Measurements from ENCODE around the gene INPP5J. TPM values are rescaled to one million over a fixed set of nuclear protein-coding genes. Genes with fewer than 3 reads are reported as not detected.

The INPP5J gene
- total and polyA plus RNA-seq, 5 donors from 2014 or later, result 0.47 TPM; not detected in 4

GRCh38 chr22:31143537-31143936 lies 20.8 kb downstream of the INPP5J start:
- Mint-ChIP-seq H3K27me3 (no peaks in the 10 kb centered on the region), H3K4me1 (no peaks in the 10 kb centered on the region)
- no peak overlapping the region for H3K27ac ChIP-seq (ENCODE audit: insufficient read depth, low read length, poor library complexity, severe bottlenecking)

GRCh38 chr22:31144223-31144622 lies 21.5 kb downstream of the INPP5J start:
- Mint-ChIP-seq H3K9me3 (peaks cover 0 to 6% (median 2%) of the 10 kb centered on the region in 7 donors), H3K27me3 (peaks cover 3% of the 10 kb centered on the region), H3K4me1 (no peaks in the 10 kb centered on the region), H3K36me3 (no peaks in the 10 kb centered on the region), H3K4me3 (no peak overlapping the region), H3K27ac (no peak overlapping the region)
- no peak overlapping the region for H3K27ac ChIP-seq (ENCODE audit: insufficient read depth, low read length, poor library complexity, severe bottlenecking)
- DNase-seq (peak in 1 of 3 donors; percentile 16), ATAC-seq (ENCODE audit: low read depth in 2 of 2) (peak in 1 of 2 donors; percentile 57)
- peaks cover 5% of the 10 kb centered on the region for H3K27me3 ChIP-seq (ENCODE audit: control insufficient read depth, insufficient read depth, low read length)
- no peaks in the 10 kb centered on the region for H3K36me3 ChIP-seq (ENCODE audit: control insufficient read depth, insufficient read depth, low read length)
- no peak overlapping the region for H3K4me3 ChIP-seq (ENCODE audit: low read depth, low read length)
- H3K4me1 ChIP-seq (ENCODE audit: control insufficient read depth, insufficient read depth, low read length, poor library complexity, severe bottlenecking), result no peaks in the 10 kb centered on the region
- H3K9me3 ChIP-seq (ENCODE audit: control insufficient read depth in 2 of 2, low read length in 2 of 2), result peaks cover 0 to 5% of the 10 kb centered on the region in 2 experiments

More at GRCh38 chr22:31143537-31143936, 20.8 kb downstream of the INPP5J start:
- H3K36me3 Mint-ChIP-seq, result no peaks in the 10 kb centered on the region
- Histone ChIP-seq H3K4me3 (ENCODE audit: low read depth, low read length) (no peak overlapping the region), H3K36me3 (ENCODE audit: control insufficient read depth, insufficient read depth, low read length) (no peaks in the 10 kb centered on the region), H3K9me3 (ENCODE audit: control insufficient read depth in 2 of 2, low read length in 2 of 2) (peaks cover 0 to 5% of the 10 kb centered on the region in 2 experiments), H3K4me1 (ENCODE audit: control insufficient read depth, insufficient read depth, low read length, poor library complexity, severe bottlenecking) (no peaks in the 10 kb centered on the region), H3K27me3 (ENCODE audit: control insufficient read depth, insufficient read depth, low read length) (peaks cover 5% of the 10 kb centered on the region)
- ATAC-seq (ENCODE audit: low read depth in 2 of 2), result no peak
- peaks cover 0 to 6% (median 2%) of the 10 kb centered on the region in 7 donors for H3K9me3 Mint-ChIP-seq
- no peak overlapping the region for H3K4me3 Mint-ChIP-seq
- peak overlapping the region in 1 of 3 donors; percentile 6 for H3K27ac Mint-ChIP-seq
- DNase-seq, result no peak

- no peak for ATAC-seq (ENCODE audit: low read depth in 2 of 2)
- no peak overlapping the region for H3K27ac Mint-ChIP-seq
Measured at GRCh38 chr22:31148488-31148887, 25.7 kb downstream of the INPP5J start.

GRCh38 chr22:31148953-31149627 lies 26.3 kb downstream of the INPP5J start:
- H3K36me3 Mint-ChIP-seq, result no peaks in the 10 kb centered on the region
- H3K27me3 Mint-ChIP-seq, result peaks cover 22% of the 10 kb centered on the region
- no peak overlapping the region for H3K4me3 Mint-ChIP-seq
- H3K9me3 ChIP-seq (ENCODE audit: control insufficient read depth in 2 of 2, low read length in 2 of 2), result peaks cover 0 to 5% of the 10 kb centered on the region in 2 experiments
- H3K4me3 ChIP-seq (ENCODE audit: low read depth, low read length), result no peak overlapping the region
- no peak overlapping the region for H3K27ac ChIP-seq (ENCODE audit: insufficient read depth, low read length, poor library complexity, severe bottlenecking)
- H3K27ac Mint-ChIP-seq, result peak overlapping the region in 1 of 3 donors; percentile 33
- no peaks in the 10 kb centered on the region for H3K4me1 Mint-ChIP-seq
- no peaks in the 10 kb centered on the region for H3K4me1 ChIP-seq (ENCODE audit: control insufficient read depth, insufficient read depth, low read length, poor library complexity, severe bottlenecking)
- H3K27me3 ChIP-seq (ENCODE audit: control insufficient read depth, insufficient read depth, low read length), result peaks cover 5% of the 10 kb centered on the region
- H3K36me3 ChIP-seq (ENCODE audit: control insufficient read depth, insufficient read depth, low read length), result no peaks in the 10 kb centered on the region
- no peak for ATAC-seq (ENCODE audit: low read depth in 2 of 2)
- peak in 2 of 3 donors; percentile 12 to 40 for DNase-seq
- H3K9me3 Mint-ChIP-seq, result peaks cover 0 to 6% (median 2%) of the 10 kb centered on the region in 7 donors

More at GRCh38 chr22:31148488-31148887, 25.7 kb downstream of the INPP5J start:
- Mint-ChIP-seq H3K27me3 (peaks cover 22% of the 10 kb centered on the region), H3K4me3 (no peak overlapping the region), H3K9me3 (peaks cover 0 to 6% (median 2%) of the 10 kb centered on the region in 7 donors), H3K36me3 (no peaks in the 10 kb centered on the region), H3K4me1 (no peaks in the 10 kb centered on the region)
- peaks cover 5% of the 10 kb centered on the region for H3K27me3 ChIP-seq (ENCODE audit: control insufficient read depth, insufficient read depth, low read length)
- no peak for DNase-seq
- no peak overlapping the region for H3K4me3 ChIP-seq (ENCODE audit: low read depth, low read length)
- peaks cover 0 to 5% of the 10 kb centered on the region in 2 experiments for H3K9me3 ChIP-seq (ENCODE audit: control insufficient read depth in 2 of 2, low read length in 2 of 2)
- no peak overlapping the region for H3K27ac ChIP-seq (ENCODE audit: insufficient read depth, low read length, poor library complexity, severe bottlenecking)
- H3K4me1 ChIP-seq (ENCODE audit: control insufficient read depth, insufficient read depth, low read length, poor library complexity, severe bottlenecking), result no peaks in the 10 kb centered on the region
- H3K36me3 ChIP-seq (ENCODE audit: control insufficient read depth, insufficient read depth, low read length), result no peaks in the 10 kb centered on the region

GRCh38 chr22:31150615-31151014 lies 27.8 kb downstream of the INPP5J start:
- ATAC-seq (ENCODE audit: low read depth in 2 of 2), result no peak

GRCh38 chr22:31151872-31152271 lies 29.1 kb downstream of the INPP5J start:
- Histone ChIP-seq H3K4me3 (ENCODE audit: low read depth, low read length) (no peak overlapping the region), H3K27ac (ENCODE audit: insufficient read depth, low read length, poor library complexity, severe bottlenecking) (no peak overlapping the region), H3K9me3 (ENCODE audit: control insufficient read depth in 2 of 2, low read length in 2 of 2) (peaks cover 0 to 5% of the 10 kb centered on the region in 2 experiments), H3K27me3 (ENCODE audit: control insufficient read depth, insufficient read depth, low read length) (peaks cover 5% of the 10 kb centered on the region), H3K4me1 (ENCODE audit: control insufficient read depth, insufficient read depth, low read length, poor library complexity, severe bottlenecking) (no peaks in the 10 kb centered on the region), H3K36me3 (ENCODE audit: control insufficient read depth, insufficient read depth, low read length) (no peaks in the 10 kb centered on the region)
- Mint-ChIP-seq H3K4me3 (no peak overlapping the region), H3K36me3 (no peaks in the 10 kb centered on the region), H3K27me3 (peaks cover 29% of the 10 kb centered on the region), H3K4me1 (no peaks in the 10 kb centered on the region), H3K27ac (no peak overlapping the region), H3K9me3 (peaks cover 0 to 3% (median 0%) of the 10 kb centered on the region in 7 donors)
- ATAC-seq (ENCODE audit: low read depth in 2 of 2) (no peak), DNase-seq (no peak)

More at GRCh38 chr22:31150615-31151014, 27.8 kb downstream of the INPP5J start:
- H3K36me3 ChIP-seq (ENCODE audit: control insufficient read depth, insufficient read depth, low read length), result no peaks in the 10 kb centered on the region
- H3K27ac ChIP-seq (ENCODE audit: insufficient read depth, low read length, poor library complexity, severe bottlenecking), result no peak overlapping the region
- no peak overlapping the region for H3K4me3 Mint-ChIP-seq
- peaks cover 0 to 5% of the 10 kb centered on the region in 2 experiments for H3K9me3 ChIP-seq (ENCODE audit: control insufficient read depth in 2 of 2, low read length in 2 of 2)
- no peak for DNase-seq
- H3K4me1 Mint-ChIP-seq, result no peaks in the 10 kb centered on the region
- H3K9me3 Mint-ChIP-seq, result peaks cover 0 to 3% (median 0%) of the 10 kb centered on the region in 7 donors
- H3K27ac Mint-ChIP-seq, result no peak overlapping the region
- H3K4me3 ChIP-seq (ENCODE audit: low read depth, low read length), result no peak overlapping the region
- H3K27me3 Mint-ChIP-seq, result peaks cover 24% of the 10 kb centered on the region
- no peaks in the 10 kb centered on the region for H3K4me1 ChIP-seq (ENCODE audit: control insufficient read depth, insufficient read depth, low read length, poor library complexity, severe bottlenecking)
- H3K27me3 ChIP-seq (ENCODE audit: control insufficient read depth, insufficient read depth, low read length), result peaks cover 5% of the 10 kb centered on the region
- H3K36me3 Mint-ChIP-seq, result no peaks in the 10 kb centered on the region

- H3K4me3 ChIP-seq (ENCODE audit: low read depth, low read length), result no peak overlapping the region
- Mint-ChIP-seq H3K27me3 (peaks cover 29% of the 10 kb centered on the region), H3K27ac (no peak overlapping the region), H3K9me3 (peaks cover 0 to 3% (median 0%) of the 10 kb centered on the region in 7 donors), H3K4me3 (no peak overlapping the region), H3K36me3 (no peaks in the 10 kb centered on the region), H3K4me1 (no peaks in the 10 kb centered on the region)
- no peaks in the 10 kb centered on the region for H3K36me3 ChIP-seq (ENCODE audit: control insufficient read depth, insufficient read depth, low read length)
- no peak overlapping the region for H3K27ac ChIP-seq (ENCODE audit: insufficient read depth, low read length, poor library complexity, severe bottlenecking)
- no peaks in the 10 kb centered on the region for H3K27me3 ChIP-seq (ENCODE audit: control insufficient read depth, insufficient read depth, low read length)
- no peaks in the 10 kb centered on the region for H3K4me1 ChIP-seq (ENCODE audit: control insufficient read depth, insufficient read depth, low read length, poor library complexity, severe bottlenecking)
- no peaks in the 10 kb centered on the region for H3K9me3 ChIP-seq (ENCODE audit: control insufficient read depth in 2 of 2, low read length in 2 of 2)
- DNase-seq (no peak), ATAC-seq (ENCODE audit: low read depth in 2 of 2) (no peak)
Measured at GRCh38 chr22:31153357-31153756, 30.6 kb downstream of the INPP5J start.

GRCh38 chr22:31154975-31155374 lies 32.2 kb downstream of the INPP5J start:
- Histone ChIP-seq H3K4me1 (ENCODE audit: control insufficient read depth, insufficient read depth, low read length, poor library complexity, severe bottlenecking) (peaks cover 3% of the 10 kb centered on the region), H3K4me3 (ENCODE audit: low read depth, low read length) (no peak overlapping the region), H3K27ac (ENCODE audit: insufficient read depth, low read length, poor library complexity, severe bottlenecking) (no peak overlapping the region), H3K36me3 (ENCODE audit: control insufficient read depth, insufficient read depth, low read length) (no peaks in the 10 kb centered on the region), H3K27me3 (ENCODE audit: control insufficient read depth, insufficient read depth, low read length) (no peaks in the 10 kb centered on the region), H3K9me3 (ENCODE audit: control insufficient read depth in 2 of 2, low read length in 2 of 2) (no peaks in the 10 kb centered on the region)
- H3K4me1 Mint-ChIP-seq, result peaks cover 0 to 9% (median 6%) of the 10 kb centered on the region in 4 donors
- DNase-seq, result no peak
- no peak overlapping the region for H3K4me3 Mint-ChIP-seq
- no peaks in the 10 kb centered on the region for H3K36me3 Mint-ChIP-seq
- no peak for ATAC-seq (ENCODE audit: low read depth in 2 of 2)
- no peaks in the 10 kb centered on the region for H3K9me3 Mint-ChIP-seq
- H3K27ac Mint-ChIP-seq, result no peak overlapping the region
- peaks cover 29% of the 10 kb centered on the region for H3K27me3 Mint-ChIP-seq
